MM.1S (cell line): Measurements from ENCODE around the gene WSB1.

ENCODE experiments used
- DNase-seq: peaks from one replicate; pipeline ENCODE4 v3.0.0-alpha.2; 2015
- H2AFZ ChIP-seq: fragments of 300-600 bp; sonication (generic); 2 replicates; pipeline ENCODE4 v1.6.0; 2016; ENCODE audit warnings: antibody characterized with exemption, low read length
- H3F3A ChIP-seq: fragments of 300-600 bp; sonication (generic); 2 replicates; pipeline ENCODE4 v1.6.1; 2016; ENCODE audit warnings: mild to moderate bottlenecking, antibody characterized with exemption, low read length, moderate library complexity, mixed read lengths; ENCODE audit not compliant: insufficient read depth
- H3K27ac ChIP-seq: fragments of 300-600 bp; sonication (generic); 2 replicates; pipeline ENCODE4 v1.5.1; 2016; ENCODE audit warnings: mild to moderate bottlenecking, low read length
- H3K27me3 ChIP-seq: fragments of 300-600 bp; sonication (generic); replicated peaks from 2 replicates; pipeline ENCODE4 v1.6.0; 2016; ENCODE audit warnings: low read length; ENCODE audit not compliant: insufficient read depth
- H3K36me3 ChIP-seq: fragments of 300-600 bp; sonication (generic); replicated peaks from 2 replicates; pipeline ENCODE4 v1.6.1; 2016; ENCODE audit warnings: mild to moderate bottlenecking, low read length, mixed read lengths; ENCODE audit not compliant: insufficient read depth
- H3K4me1 ChIP-seq: fragments of 300-600 bp; sonication (generic); 2 replicates; pipeline ENCODE4 v1.6.1; 2016; ENCODE audit warnings: low read length, mixed read lengths
- H3K4me2 ChIP-seq: fragments of 300-600 bp; sonication (generic); 2 replicates; pipeline ENCODE4 v1.6.0; 2016; ENCODE audit warnings: low read depth, low read length
- H3K4me3 ChIP-seq: fragments of 300-600 bp; sonication (generic); 2 replicates; pipeline ENCODE4 v1.5.1; 2016; ENCODE audit warnings: low read length, mixed read lengths
- H3K79me2 ChIP-seq: fragments of 300-600 bp; sonication (generic); 2 replicates; pipeline ENCODE4 v1.6.1; 2016; ENCODE audit warnings: mixed run types, low read length, mixed read lengths
- H3K9ac ChIP-seq: fragments of 300-600 bp; sonication (generic); 2 replicates; pipeline ENCODE4 v1.6.1; 2016; ENCODE audit warnings: low read length, mixed read lengths
- H3K9me2 ChIP-seq: fragments of 300-600 bp; sonication (generic); replicated peaks from 2 replicates; pipeline ENCODE4 v1.6.1; 2016; ENCODE audit warnings: mild to moderate bottlenecking, low read length, mixed read lengths; ENCODE audit not compliant: insufficient read depth
- H3K9me3 ChIP-seq: fragments of 300-600 bp; sonication (generic); replicated peaks from 2 replicates; pipeline ENCODE4 v1.6.1; 2016; ENCODE audit warnings: mild to moderate bottlenecking, low read length, mixed read lengths; ENCODE audit not compliant: insufficient read depth
- H4K20me1 ChIP-seq: fragments of 300-600 bp; sonication (generic); 2 replicates; pipeline ENCODE4 v1.6.1; 2016; ENCODE audit warnings: mild to moderate bottlenecking, low read length, moderate library complexity, mixed read lengths; ENCODE audit not compliant: insufficient read depth
- EZH2 ChIP-seq: fragments of 300-600 bp; sonication (generic); optimal IDR thresholded peaks from 2 replicates; pipeline ENCODE3; 2017; ENCODE audit warnings: low read depth, mild to moderate bottlenecking, antibody characterized with exemption, low read length, mixed read lengths
- EZH2phosphoT487 ChIP-seq: fragments of 300-600 bp; sonication (generic); IDR thresholded peaks from 2 replicates; pipeline ENCODE4 v1.6.1; 2018; ENCODE audit warnings: antibody characterized with exemption, low read length
- TF ChIP-seq, protein P1 (sequence below): fragments of 300-600 bp; sonication (generic); IDR thresholded peaks from 2 replicates; pipeline ENCODE4 v1.5.1; 2016; ENCODE audit warnings: antibody characterized with exemption, low read length, mixed read lengths

Gene WSB1

DNA sequence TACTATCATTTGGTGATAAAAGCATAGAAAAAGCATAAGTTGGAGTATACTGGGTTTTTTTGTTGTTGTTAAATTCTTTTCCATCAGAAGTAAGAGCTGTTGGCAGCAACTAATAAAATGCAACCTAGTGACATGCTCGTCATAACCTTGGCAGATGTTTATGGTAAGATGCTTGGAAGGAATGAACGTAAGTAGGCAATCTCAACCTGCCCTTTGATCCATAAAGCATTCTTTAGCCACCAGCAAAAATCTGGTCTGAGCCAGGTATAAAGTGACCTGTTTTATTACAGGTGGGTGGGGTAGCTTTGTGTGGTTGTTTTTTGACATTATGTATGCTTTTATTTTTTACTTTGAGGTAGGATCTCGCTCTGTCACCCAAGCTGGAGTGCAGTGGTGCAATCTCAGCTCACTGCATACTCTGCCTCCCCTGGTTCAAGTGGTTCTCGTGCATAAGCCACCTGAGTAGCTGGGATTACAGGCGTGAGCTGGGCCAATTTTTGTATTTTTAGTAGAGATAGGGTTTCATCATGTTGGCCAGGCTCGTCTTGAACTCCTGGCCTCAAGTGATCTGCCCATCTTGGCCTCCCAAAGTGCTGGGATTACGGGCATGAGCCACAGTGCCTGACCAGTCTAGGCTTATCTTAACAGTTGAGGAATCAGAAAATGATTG lies 22.0 kb downstream of the WSB1 start:
- H3K4me2 ChIP-seq = no peak overlapping the region
- no peaks in the 10 kb centered on the region for H3K9me3 ChIP-seq
- no peaks in the 10 kb centered on the region for H4K20me1 ChIP-seq
- TF ChIP-seq, protein P1, sequence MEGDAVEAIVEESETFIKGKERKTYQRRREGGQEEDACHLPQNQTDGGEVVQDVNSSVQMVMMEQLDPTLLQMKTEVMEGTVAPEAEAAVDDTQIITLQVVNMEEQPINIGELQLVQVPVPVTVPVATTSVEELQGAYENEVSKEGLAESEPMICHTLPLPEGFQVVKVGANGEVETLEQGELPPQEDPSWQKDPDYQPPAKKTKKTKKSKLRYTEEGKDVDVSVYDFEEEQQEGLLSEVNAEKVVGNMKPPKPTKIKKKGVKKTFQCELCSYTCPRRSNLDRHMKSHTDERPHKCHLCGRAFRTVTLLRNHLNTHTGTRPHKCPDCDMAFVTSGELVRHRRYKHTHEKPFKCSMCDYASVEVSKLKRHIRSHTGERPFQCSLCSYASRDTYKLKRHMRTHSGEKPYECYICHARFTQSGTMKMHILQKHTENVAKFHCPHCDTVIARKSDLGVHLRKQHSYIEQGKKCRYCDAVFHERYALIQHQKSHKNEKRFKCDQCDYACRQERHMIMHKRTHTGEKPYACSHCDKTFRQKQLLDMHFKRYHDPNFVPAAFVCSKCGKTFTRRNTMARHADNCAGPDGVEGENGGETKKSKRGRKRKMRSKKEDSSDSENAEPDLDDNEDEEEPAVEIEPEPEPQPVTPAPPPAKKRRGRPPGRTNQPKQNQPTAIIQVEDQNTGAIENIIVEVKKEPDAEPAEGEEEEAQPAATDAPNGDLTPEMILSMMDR = no peak
- TF ChIP-seq EZH2 (no peak), EZH2phosphoT487 (no peak)
- no peak for DNase-seq
- H3K36me3 ChIP-seq = 0 out of 2 replicates have a peak, but pooled peaks cover 8% of the 10 kb centered on the region
- no peak overlapping the region for H3K9ac ChIP-seq
- no peaks in the 10 kb centered on the region for H3F3A ChIP-seq
- H2AFZ ChIP-seq = no peak overlapping the region
- no peaks in the 10 kb centered on the region for H3K9me2 ChIP-seq
- H3K4me1 ChIP-seq = no peaks in the 10 kb centered on the region
- no peaks in the 10 kb centered on the region for H3K27me3 ChIP-seq
- H3K4me3 ChIP-seq = no peak overlapping the region
- no peaks in the 10 kb centered on the region for H3K79me2 ChIP-seq
- no peak overlapping the region for H3K27ac ChIP-seq

DNA sequence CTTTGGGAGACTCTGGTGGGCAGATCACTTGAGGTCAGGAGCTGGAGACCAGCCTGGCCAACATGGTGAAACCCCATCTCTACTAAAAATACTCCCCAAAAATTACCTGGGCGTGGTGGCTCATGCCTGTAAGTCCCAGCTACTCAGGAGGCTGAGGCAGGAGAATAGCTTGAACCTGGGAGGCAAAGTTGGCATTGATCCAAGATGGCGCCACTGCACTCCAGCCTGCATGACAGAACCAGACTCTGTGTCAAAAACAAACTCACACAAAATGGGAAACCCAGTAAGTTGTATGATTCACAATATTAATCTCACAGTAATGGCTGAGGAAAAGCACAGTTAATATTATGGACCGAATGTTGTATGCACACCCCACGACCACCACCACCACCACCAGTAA lies 24.3 kb downstream of the WSB1 start:
- Histone ChIP-seq H3K79me2 (no peaks in the 10 kb centered on the region), H3K9me2 (no peaks in the 10 kb centered on the region), H3F3A (no peaks in the 10 kb centered on the region), H3K27ac (no peak overlapping the region), H3K36me3 (no peaks in the 10 kb centered on the region), H3K4me2 (no peak overlapping the region), H2AFZ (no peak overlapping the region), H3K4me1 (no peaks in the 10 kb centered on the region), H3K4me3 (no peak overlapping the region), H4K20me1 (no peaks in the 10 kb centered on the region), H3K9ac (no peak overlapping the region), H3K27me3 (no peaks in the 10 kb centered on the region), H3K9me3 (no peaks in the 10 kb centered on the region)
- DNase-seq = no peak
- no peak for TF ChIP-seq EZH2phosphoT487
- no peak for TF ChIP-seq EZH2
- TF ChIP-seq, protein P1 = no peak

DNA sequence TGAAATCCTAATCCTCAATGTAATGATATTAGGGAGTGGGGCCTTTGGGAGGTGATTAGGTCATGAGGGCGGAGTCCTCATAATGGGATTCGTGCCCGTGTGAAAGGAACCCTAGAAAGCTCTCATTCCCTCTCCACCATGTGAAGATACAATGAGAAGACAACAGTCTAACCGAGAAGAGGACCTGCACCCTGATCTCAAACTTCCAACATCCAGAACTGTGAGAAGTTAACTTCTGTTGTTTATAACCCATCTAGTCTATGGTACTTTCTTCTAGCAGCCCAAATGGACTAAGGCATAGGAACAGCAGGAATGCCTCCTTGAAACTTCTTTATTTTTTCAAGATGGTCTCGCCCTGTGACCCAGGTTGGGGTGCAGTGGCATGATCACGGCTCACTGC lies 24.7 kb downstream of the WSB1 start:
- no peak overlapping the region for H3K4me3 ChIP-seq
- no peaks in the 10 kb centered on the region for H3K9me2 ChIP-seq
- H3K9ac ChIP-seq = no peak overlapping the region
- H3K79me2 ChIP-seq = no peaks in the 10 kb centered on the region
- H3F3A ChIP-seq = no peaks in the 10 kb centered on the region
- no peak overlapping the region for H3K4me2 ChIP-seq
- no peaks in the 10 kb centered on the region for H3K27me3 ChIP-seq
- no peaks in the 10 kb centered on the region for H4K20me1 ChIP-seq
- H3K9me3 ChIP-seq = no peaks in the 10 kb centered on the region
- no peak overlapping the region for H3K27ac ChIP-seq
- no peaks in the 10 kb centered on the region for H3K36me3 ChIP-seq
- TF ChIP-seq EZH2phosphoT487 (no peak), EZH2 (no peak)
- TF ChIP-seq, protein P1 = no peak
- no peaks in the 10 kb centered on the region for H3K4me1 ChIP-seq
- no peak for DNase-seq
- H2AFZ ChIP-seq = no peak overlapping the region
